ENCODE results near the gene BARHL2. TPM values are rescaled to one million over a fixed set of nuclear protein-coding genes. Genes with fewer than 3 reads are reported as not detected.

The BARHL2 gene
- total RNA-seq, 1 donor from 2014 or later = not detected

- intact Hi-C loops (cut with micrococcal nuclease) = no loop called here
- Mint-ChIP-seq H3K9me3 (no peaks in the 10 kb centered on the region), H3K4me3 (ENCODE audit: low read depth) (no peak overlapping the region), H3K27me3 (ENCODE audit: low read depth) (peaks cover 89% of the 10 kb centered on the region), H3K36me3 (ENCODE audit: low read depth) (peaks cover 6% of the 10 kb centered on the region), H3K27ac (no peak overlapping the region), H3K4me1 (ENCODE audit: low read depth) (peaks cover 4% of the 10 kb centered on the region)
- no peak for DNase-seq (ENCODE audit: low spot score)
Observed at GRCh38 chr1:90712915-90713730, 4.0 kb downstream of the BARHL2 start.

GRCh38 chr1:90712153-90712856 is 4.8 kb downstream of the BARHL2 start:
- peaks cover 4% of the 10 kb centered on the region for H3K36me3 Mint-ChIP-seq (ENCODE audit: low read depth)
- no peak for DNase-seq (ENCODE audit: low spot score)
- H3K27ac Mint-ChIP-seq = no peak overlapping the region
- H3K4me1 Mint-ChIP-seq (ENCODE audit: low read depth) = peaks cover 2% of the 10 kb centered on the region
- intact Hi-C loops (cut with micrococcal nuclease) = no loop called here
- no peak overlapping the region for H3K4me3 Mint-ChIP-seq (ENCODE audit: low read depth)
- peaks cover 94% of the 10 kb centered on the region for H3K27me3 Mint-ChIP-seq (ENCODE audit: low read depth)
- no peaks in the 10 kb centered on the region for H3K9me3 Mint-ChIP-seq

GRCh38 chr1:90711696-90712095 is 5.4 kb downstream of the BARHL2 start:
- peaks cover 2% of the 10 kb centered on the region for H3K4me1 Mint-ChIP-seq (ENCODE audit: low read depth)
- H3K27me3 Mint-ChIP-seq (ENCODE audit: low read depth) = peaks cover 93% of the 10 kb centered on the region
- intact Hi-C loops (cut with micrococcal nuclease) = no loop called here
- no peaks in the 10 kb centered on the region for H3K36me3 Mint-ChIP-seq (ENCODE audit: low read depth)
- DNase-seq (ENCODE audit: low spot score) = no peak
- no peak overlapping the region for H3K4me3 Mint-ChIP-seq (ENCODE audit: low read depth)
- no peaks in the 10 kb centered on the region for H3K9me3 Mint-ChIP-seq
- H3K27ac Mint-ChIP-seq = no peak overlapping the region

- H3K36me3 Mint-ChIP-seq (ENCODE audit: low read depth) = no peaks in the 10 kb centered on the region
- intact Hi-C loops (cut with micrococcal nuclease) = no loop called here
- peaks cover 5% of the 10 kb centered on the region for H3K4me1 Mint-ChIP-seq (ENCODE audit: low read depth)
- no peak overlapping the region for H3K4me3 Mint-ChIP-seq (ENCODE audit: low read depth)
- no peak overlapping the region for H3K27ac Mint-ChIP-seq
- DNase-seq (ENCODE audit: low spot score) = no peak
- H3K9me3 Mint-ChIP-seq = no peaks in the 10 kb centered on the region
- peaks cover 94% of the 10 kb centered on the region for H3K27me3 Mint-ChIP-seq (ENCODE audit: low read depth)
Observed at GRCh38 chr1:90710579-90711536, 6.2 kb downstream of the BARHL2 start.

- no peak for DNase-seq (ENCODE audit: low spot score)
- Mint-ChIP-seq H3K9me3 (no peaks in the 10 kb centered on the region), H3K27me3 (ENCODE audit: low read depth) (peaks cover 94% of the 10 kb centered on the region), H3K4me3 (ENCODE audit: low read depth) (no peak overlapping the region), H3K27ac (no peak overlapping the region), H3K36me3 (ENCODE audit: low read depth) (no peaks in the 10 kb centered on the region), H3K4me1 (ENCODE audit: low read depth) (peaks cover 5% of the 10 kb centered on the region)
- intact Hi-C loops (cut with micrococcal nuclease) = no loop called here
Observed at GRCh38 chr1:90709535-90709934, 7.6 kb downstream of the BARHL2 start.

GRCh38 chr1:90708826-90709225 is 8.3 kb downstream of the BARHL2 start:
- H3K36me3 Mint-ChIP-seq (ENCODE audit: low read depth) = no peaks in the 10 kb centered on the region
- DNase-seq (ENCODE audit: low spot score) = no peak
- intact Hi-C loops (cut with micrococcal nuclease) = no loop called here
- H3K9me3 Mint-ChIP-seq = no peaks in the 10 kb centered on the region
- no peak overlapping the region for H3K27ac Mint-ChIP-seq
- H3K27me3 Mint-ChIP-seq (ENCODE audit: low read depth) = peaks cover 94% of the 10 kb centered on the region
- H3K4me3 Mint-ChIP-seq (ENCODE audit: low read depth) = no peak overlapping the region
- peaks cover 5% of the 10 kb centered on the region for H3K4me1 Mint-ChIP-seq (ENCODE audit: low read depth)

- Mint-ChIP-seq H3K36me3 (ENCODE audit: low read depth) (no peaks in the 10 kb centered on the region), H3K4me1 (ENCODE audit: low read depth) (peaks cover 5% of the 10 kb centered on the region), H3K4me3 (ENCODE audit: low read depth) (no peak overlapping the region), H3K27ac (no peak overlapping the region), H3K27me3 (ENCODE audit: low read depth) (peaks cover 90% of the 10 kb centered on the region), H3K9me3 (no peaks in the 10 kb centered on the region)
- DNase-seq (ENCODE audit: low spot score) = no peak
- intact Hi-C loops (cut with micrococcal nuclease) = no loop called here
Observed at GRCh38 chr1:90708236-90708786, 8.8 kb downstream of the BARHL2 start.

GRCh38 chr1:90707363-90707710 is 9.8 kb downstream of the BARHL2 start:
- no peak for DNase-seq (ENCODE audit: low spot score)
- intact Hi-C loops (cut with micrococcal nuclease) = loop anchor here (1.0 kb wide), 1 partner anchor 18 kb away; no protein-coding TSS in a partner anchor
- Mint-ChIP-seq H3K27ac (no peak overlapping the region), H3K4me3 (ENCODE audit: low read depth) (no peak overlapping the region), H3K27me3 (ENCODE audit: low read depth) (peaks cover 83% of the 10 kb centered on the region), H3K36me3 (ENCODE audit: low read depth) (no peaks in the 10 kb centered on the region), H3K9me3 (no peaks in the 10 kb centered on the region), H3K4me1 (ENCODE audit: low read depth) (peaks cover 5% of the 10 kb centered on the region)

- DNase-seq (ENCODE audit: low spot score) = no peak
- H3K27me3 Mint-ChIP-seq (ENCODE audit: low read depth) = peaks cover 83% of the 10 kb centered on the region
- no peak overlapping the region for H3K27ac Mint-ChIP-seq
- intact Hi-C loops (cut with micrococcal nuclease) = loop anchor here (1.0 kb wide), 1 partner anchor 19 kb away; no protein-coding TSS in a partner anchor
- H3K9me3 Mint-ChIP-seq = no peaks in the 10 kb centered on the region
- no peaks in the 10 kb centered on the region for H3K36me3 Mint-ChIP-seq (ENCODE audit: low read depth)
- no peak overlapping the region for H3K4me3 Mint-ChIP-seq (ENCODE audit: low read depth)
- H3K4me1 Mint-ChIP-seq (ENCODE audit: low read depth) = peaks cover 5% of the 10 kb centered on the region
Observed at GRCh38 chr1:90706437-90707362, 10.4 kb downstream of the BARHL2 start.

GRCh38 chr1:90705956-90706355 is 11.1 kb downstream of the BARHL2 start:
- intact Hi-C loops (cut with micrococcal nuclease) = no loop called here
- H3K9me3 Mint-ChIP-seq = no peaks in the 10 kb centered on the region
- no peak overlapping the region for H3K27ac Mint-ChIP-seq
- peaks cover 5% of the 10 kb centered on the region for H3K4me1 Mint-ChIP-seq (ENCODE audit: low read depth)
- no peaks in the 10 kb centered on the region for H3K36me3 Mint-ChIP-seq (ENCODE audit: low read depth)
- no peak overlapping the region for H3K4me3 Mint-ChIP-seq (ENCODE audit: low read depth)
- DNase-seq (ENCODE audit: low spot score) = no peak
- H3K27me3 Mint-ChIP-seq (ENCODE audit: low read depth) = peaks cover 79% of the 10 kb centered on the region

- no peaks in the 10 kb centered on the region for H3K36me3 Mint-ChIP-seq (ENCODE audit: low read depth)
- intact Hi-C loops (cut with micrococcal nuclease) = no loop called here
- peaks cover 5% of the 10 kb centered on the region for H3K4me1 Mint-ChIP-seq (ENCODE audit: low read depth)
- no peak for DNase-seq (ENCODE audit: low spot score)
- H3K4me3 Mint-ChIP-seq (ENCODE audit: low read depth) = no peak overlapping the region
- H3K27me3 Mint-ChIP-seq (ENCODE audit: low read depth) = peaks cover 70% of the 10 kb centered on the region
- no peak overlapping the region for H3K27ac Mint-ChIP-seq
- no peaks in the 10 kb centered on the region for H3K9me3 Mint-ChIP-seq
Observed at GRCh38 chr1:90704817-90705216, 12.3 kb downstream of the BARHL2 start.
